ENCODE measurements around the gene ARMC10. TPM values are rescaled to one million over a fixed set of nuclear protein-coding genes. Genes with fewer than 3 reads are reported as not detected.

Gene ARMC10
- total and polyA plus RNA-seq, 9 of the 15 experiments (the other 6 are each of a cell fraction or from before 2014, with no cell fraction given), result 17.0 to 113 (median 72.6) TPM

- TF ChIP-seq ZBTB5 (IDR thresholded peaks at IDR 0.05) (no peak), TGIF2 (CRISPR knock-in tag; IDR thresholded peaks at IDR 0.05) (no peak), HMGN3 (IDR thresholded peaks at IDR 0.05; ENCODE audit: borderline replicate concordance, extremely low read depth, insufficient read length, low read depth, low read length) (no peak), SMC3 (conservative IDR thresholded peaks at IDR 0.05; ENCODE audit: insufficient read depth, low read depth, low read length) (peak; percentile 71), TSC22D4 (tag; IDR thresholded peaks at IDR 0.05) (no peak), CBFA2T2 (conservative IDR thresholded peaks at IDR 0.05) (no peak), EWSR1 (IDR thresholded peaks at IDR 0.05; ENCODE audit: borderline replicate concordance, low read depth, partially characterized antibody) (no peak), STAG1 (CRISPR knock-in tag; IDR thresholded peaks at IDR 0.05; ENCODE audit: borderline replicate concordance) (peak; percentile 49; the same call in 1 of the 2 replicates), ZNF175 (CRISPR knock-in tag; IDR thresholded peaks at IDR 0.05; ENCODE audit: low read depth) (no peak), EZH2 (IDR thresholded peaks at IDR 0.05; ENCODE audit: borderline replicate concordance, low read depth, low read length) (no peak), REST (IDR thresholded peaks at IDR 0.05; ENCODE audit: borderline replicate concordance) (peak; percentile 64; the same call in 1 of the 2 replicates), REST (CRISPR knock-in tag; IDR thresholded peaks at IDR 0.05; ENCODE audit: low read depth) (no peak), ZNF584 (CRISPR knock-in tag; IDR thresholded peaks at IDR 0.05; ENCODE audit: low read depth) (no peak), DNMT1 (IDR thresholded peaks at IDR 0.05) (no peak), ILF3 (IDR thresholded peaks at IDR 0.05; ENCODE audit: borderline replicate concordance) (no peak), LCOR (CRISPR knock-in tag; IDR thresholded peaks at IDR 0.05) (no peak), MEIS2 (IDR thresholded peaks at IDR 0.05; ENCODE audit: partially characterized antibody) (no peak), SRSF7 (optimal IDR thresholded peaks at IDR 0.05; ENCODE audit: low read depth, low read length) (no peak), ZNF146 (CRISPR knock-in tag; IDR thresholded peaks at IDR 0.05; ENCODE audit: unreplicated experiment) (no peak), CHCHD3 (CRISPR knock-in tag; IDR thresholded peaks at IDR 0.05) (no peak), HNRNPL (IDR thresholded peaks at IDR 0.05; ENCODE audit: low read depth, low read length) (peak; percentile 58; the same call in 1 of the 2 replicates)
Measured at GRCh38 chr7:103065667-103066066, 9.3 kb upstream of the ARMC10 start (continued).

Measured in K562 (cell line).